Muscle layer of duodenum (tissue), 2 donors: ENCODE results near the gene FOXA1.
"Not testable (repeated sequence)": the region's sequence is repeated elsewhere in the genome, so short reads cannot be mapped to it uniquely, and the experiment has no call there.

Source experiments
- H3K27ac ChIP-seq: one replicate; pipeline ENCODE4 v1.7.0; 2013; ENCODE audit warnings: mild to moderate bottlenecking, low read length
- H3K27me3 ChIP-seq: one replicate; pipeline ENCODE4 v1.7.0; 2013; ENCODE audit warnings: low read depth, mild to moderate bottlenecking, control low read depth, low read length
- H3K36me3 ChIP-seq, 2 donors: one replicate each; pipeline ENCODE4 v1.7.0; 2013; ENCODE audit warnings: low read length in 2 of 2, control low read depth in 1 of 2, mild to moderate bottlenecking in 1 of 2; ENCODE audit not compliant: insufficient read depth in 2 of 2, control insufficient read depth in 1 of 2
- H3K4me1 ChIP-seq, 2 donors: one replicate each; pipeline ENCODE4 v1.7.0; 2013; ENCODE audit warnings: low read length in 2 of 2, mild to moderate bottlenecking in 2 of 2, control low read depth in 1 of 2, moderate library complexity in 1 of 2; ENCODE audit not compliant: insufficient read depth in 2 of 2, control insufficient read depth in 1 of 2
- H3K4me3 ChIP-seq, 2 donors: one replicate each; pipeline ENCODE4 v1.7.0; 2013; ENCODE audit warnings: low read length in 2 of 2, low read depth in 1 of 2, mild to moderate bottlenecking in 1 of 2
- H3K9me3 ChIP-seq, 2 donors: one replicate each; pipeline ENCODE4 v1.7.0; 2013; ENCODE audit warnings: low read length in 2 of 2, control low read depth in 1 of 2, mild to moderate bottlenecking in 1 of 2; ENCODE audit not compliant: control insufficient read depth in 1 of 2
- donor health status: healthy.

The FOXA1 gene

DNA sequence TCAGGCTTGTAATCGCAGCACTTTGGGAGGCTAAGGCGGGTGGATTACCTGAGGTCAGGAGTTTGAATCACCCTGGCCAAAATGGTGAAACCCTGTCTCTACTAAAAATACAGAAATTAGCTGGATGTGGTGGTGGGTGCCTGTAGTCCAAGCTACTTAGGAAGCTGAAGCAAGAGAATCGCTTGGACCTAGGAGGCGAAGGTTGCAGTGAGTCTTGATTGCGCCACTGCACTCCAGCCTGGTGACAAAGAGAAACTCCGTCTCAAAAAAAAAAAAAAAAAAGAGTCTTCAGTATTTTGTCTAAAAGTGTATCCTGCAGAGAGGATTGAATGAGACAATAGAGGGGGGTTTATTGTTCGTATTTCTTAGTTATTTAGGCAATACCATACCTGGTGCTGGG, 25.3 kb downstream of the FOXA1 start:
- H3K27ac ChIP-seq: no peak overlapping the region
- H3K4me3 ChIP-seq: no peak overlapping the region
- H3K36me3 ChIP-seq: no peaks in the 10 kb centered on the region
- H3K27me3 ChIP-seq: no peaks in the 10 kb centered on the region
- H3K4me1 ChIP-seq: no peaks in the 10 kb centered on the region
- H3K9me3 ChIP-seq: no peaks in the 10 kb centered on the region

DNA sequence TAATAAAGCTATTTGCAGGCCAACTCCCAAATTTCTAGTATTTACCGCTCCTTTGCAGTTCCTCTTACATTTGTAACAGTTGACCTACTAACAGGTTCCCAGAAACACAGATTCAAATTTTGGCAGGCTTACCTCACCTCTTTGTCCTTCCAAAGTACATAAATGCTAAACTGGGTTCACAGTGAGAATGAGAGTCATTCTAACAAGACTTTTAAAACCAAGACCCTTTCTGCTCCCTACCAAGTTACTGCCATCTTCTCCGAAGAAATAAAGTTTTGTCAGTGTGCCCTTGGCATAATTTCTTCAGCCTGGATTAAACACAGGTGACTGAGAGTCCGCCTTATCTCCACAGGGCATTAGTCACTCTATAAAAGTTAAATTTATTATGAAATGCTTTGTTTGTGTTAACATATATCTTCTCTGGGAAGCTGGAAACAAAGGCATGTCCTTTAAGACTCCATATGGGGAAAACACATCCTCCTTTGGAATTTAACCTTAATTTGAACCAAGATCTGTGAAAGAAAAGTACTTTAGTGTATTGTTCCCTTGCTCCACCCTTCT, 28.2 kb downstream of the FOXA1 start:
- no peak overlapping the region for H3K4me3 ChIP-seq
- H3K27me3 ChIP-seq: no peaks in the 10 kb centered on the region
- H3K27ac ChIP-seq: no peak overlapping the region
- H3K9me3 ChIP-seq: no peaks in the 10 kb centered on the region
- no peaks in the 10 kb centered on the region for H3K36me3 ChIP-seq
- no peaks in the 10 kb centered on the region for H3K4me1 ChIP-seq

DNA sequence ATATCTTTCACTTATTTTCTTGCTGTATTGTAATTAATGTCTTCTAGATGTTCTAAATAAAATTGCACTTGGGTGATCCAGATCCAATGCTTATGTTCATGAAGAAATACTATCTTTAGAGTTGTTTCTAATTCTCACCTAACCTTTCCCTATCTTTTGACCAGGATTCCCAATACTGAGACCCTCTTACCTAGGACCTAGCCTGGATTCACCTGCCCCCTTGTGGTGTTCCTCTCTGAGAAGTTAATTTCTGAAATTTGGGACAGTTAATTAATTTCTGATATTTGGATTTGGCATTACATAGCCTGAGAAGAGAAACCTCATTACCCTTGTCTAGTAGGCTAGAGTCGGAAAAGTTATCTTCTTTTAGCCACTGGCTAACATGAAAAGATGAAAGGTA, 29.5 kb downstream of the FOXA1 start:
- no peaks in the 10 kb centered on the region for H3K4me1 ChIP-seq
- H3K36me3 ChIP-seq: no peaks in the 10 kb centered on the region
- no peaks in the 10 kb centered on the region for H3K9me3 ChIP-seq
- no peak overlapping the region for H3K4me3 ChIP-seq
- H3K27me3 ChIP-seq: no peaks in the 10 kb centered on the region
- no peak overlapping the region for H3K27ac ChIP-seq

DNA sequence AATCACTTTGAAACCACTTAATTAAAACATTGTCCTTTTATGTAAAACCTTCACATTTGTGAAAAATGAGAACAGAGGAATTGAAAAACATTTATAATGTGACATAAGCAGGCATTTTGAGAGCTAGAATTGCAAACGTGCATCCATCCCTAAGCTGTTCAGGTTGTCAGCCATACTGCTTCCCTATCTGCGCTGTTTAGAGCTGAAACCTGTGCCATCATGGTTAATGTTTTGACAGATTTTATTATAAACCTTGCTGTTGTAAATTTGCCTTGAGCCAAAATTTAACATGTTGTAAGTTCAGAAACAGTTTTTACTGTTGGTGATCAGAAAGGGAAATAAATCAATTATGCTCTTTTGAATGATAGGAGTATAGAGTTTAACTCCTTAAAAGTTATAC, 31.9 kb downstream of the FOXA1 start:
- Histone ChIP-seq H3K4me1 (no peaks in the 10 kb centered on the region), H3K9me3 (no peaks in the 10 kb centered on the region), H3K27me3 (no peaks in the 10 kb centered on the region), H3K36me3 (no peaks in the 10 kb centered on the region), H3K4me3 (no peak overlapping the region), H3K27ac (no peak overlapping the region)

DNA sequence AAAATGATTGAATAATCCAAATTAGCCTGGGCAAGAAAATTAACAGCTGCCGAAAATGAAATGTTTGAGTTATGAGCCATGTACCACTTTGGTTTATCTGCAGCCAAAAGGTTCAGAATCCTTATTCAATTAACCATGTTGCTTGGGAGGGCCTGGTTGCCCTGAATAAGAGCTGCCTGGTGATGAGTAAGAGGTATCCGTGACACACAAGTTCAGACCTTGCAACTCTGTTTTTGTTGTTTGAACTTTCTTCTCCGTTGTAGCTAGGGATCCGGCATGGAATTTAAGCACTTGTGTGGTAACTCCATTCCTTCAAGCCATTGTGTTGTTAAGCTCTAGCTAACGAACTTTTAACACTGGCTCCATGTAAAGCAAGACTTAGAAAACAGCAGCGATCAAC, 35.7 kb downstream of the FOXA1 start:
- H3K36me3 ChIP-seq: no peaks in the 10 kb centered on the region
- no peak overlapping the region for H3K4me3 ChIP-seq
- H3K4me1 ChIP-seq: no peaks in the 10 kb centered on the region
- H3K27me3 ChIP-seq: no peaks in the 10 kb centered on the region
- H3K27ac ChIP-seq: no peak overlapping the region
- H3K9me3 ChIP-seq: peaks cover 0 to 2% of the 10 kb centered on the region in 2 donors

DNA sequence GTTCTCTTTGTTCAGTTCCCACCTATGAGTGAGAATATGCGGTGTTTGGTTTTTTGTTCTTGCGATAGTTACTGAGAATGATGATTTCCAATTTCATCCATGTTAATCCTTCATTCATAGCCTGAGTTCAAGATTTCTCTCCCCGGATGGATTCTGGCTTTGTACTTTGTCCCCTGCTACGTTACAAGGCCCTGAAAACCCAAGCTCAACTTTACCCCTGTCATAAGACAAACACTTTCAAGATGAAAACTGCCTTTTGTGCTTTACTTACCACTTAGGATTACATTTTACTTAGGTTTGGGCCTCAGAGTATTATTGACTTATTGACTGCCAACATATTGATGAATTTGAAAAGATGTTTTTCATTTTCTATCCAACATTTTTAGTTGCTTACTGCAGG, 36.3 kb downstream of the FOXA1 start:
- Histone ChIP-seq H3K27ac (no peak overlapping the region), H3K27me3 (no peaks in the 10 kb centered on the region), H3K4me1 (no peaks in the 10 kb centered on the region), H3K4me3 (no peak overlapping the region), H3K9me3 (peaks cover 0 to 2% of the 10 kb centered on the region in 2 donors), H3K36me3 (no peaks in the 10 kb centered on the region)

DNA sequence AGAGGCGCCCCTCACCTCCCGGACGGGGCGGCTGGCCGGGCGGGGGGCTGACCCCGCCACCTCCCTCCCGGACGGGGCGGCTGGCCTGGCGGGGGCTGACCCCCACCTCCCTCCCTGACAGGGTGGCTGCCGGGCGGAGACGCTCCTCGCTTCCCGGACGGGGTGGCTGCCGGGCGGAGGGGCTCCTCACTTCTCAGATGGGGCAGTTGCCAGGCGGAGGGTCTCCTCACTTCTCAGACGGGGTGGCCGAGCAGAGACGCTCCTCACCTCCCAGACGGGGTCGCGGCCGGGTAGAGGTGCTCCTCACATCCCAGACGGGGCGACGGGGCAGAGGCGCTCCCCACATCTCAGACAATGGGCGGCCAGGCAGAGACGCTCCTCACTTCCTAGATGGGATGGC, 39.5 kb downstream of the FOXA1 start:
- not testable (repeated sequence) for H3K9me3 ChIP-seq, H3K4me1 ChIP-seq, H3K4me3 ChIP-seq, H3K27me3 ChIP-seq, H3K36me3 ChIP-seq, H3K27ac ChIP-seq

DNA sequence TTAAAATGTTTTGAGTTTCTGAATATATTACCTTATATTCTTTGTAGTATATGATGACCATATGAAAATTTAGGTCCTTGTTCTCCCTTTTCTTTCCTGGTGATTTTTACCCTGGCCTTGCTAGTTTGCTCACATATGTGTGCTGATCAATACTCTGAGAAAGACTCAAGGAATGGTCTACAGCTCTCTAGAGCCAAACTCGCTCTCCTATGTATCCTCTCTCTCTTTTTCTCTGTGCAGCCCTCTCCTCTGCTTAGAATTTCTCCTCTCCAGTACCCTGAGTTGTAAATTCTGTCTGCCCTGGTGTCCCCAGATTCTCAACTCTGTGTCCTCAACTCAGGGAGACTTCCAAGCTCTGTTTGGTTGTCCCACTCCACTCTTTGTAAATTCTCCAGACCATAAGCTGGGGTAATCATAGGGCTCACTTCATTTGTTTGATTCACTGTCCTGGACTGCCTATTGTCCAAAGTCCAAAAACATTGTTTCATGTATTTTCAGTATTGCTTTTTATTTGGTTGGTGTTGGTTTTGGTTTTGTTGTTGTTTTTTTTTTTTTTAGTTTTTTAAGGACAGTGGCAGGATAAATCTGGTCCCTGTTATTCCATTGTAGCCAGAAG, 41.0 kb downstream of the FOXA1 start:
- Histone ChIP-seq H3K27me3 (no peaks in the 10 kb centered on the region), H3K4me3 (no peak overlapping the region), H3K36me3 (no peaks in the 10 kb centered on the region), H3K27ac (no peak overlapping the region), H3K4me1 (no peaks in the 10 kb centered on the region), H3K9me3 (peaks cover 0 to 7% of the 10 kb centered on the region in 2 donors)

DNA sequence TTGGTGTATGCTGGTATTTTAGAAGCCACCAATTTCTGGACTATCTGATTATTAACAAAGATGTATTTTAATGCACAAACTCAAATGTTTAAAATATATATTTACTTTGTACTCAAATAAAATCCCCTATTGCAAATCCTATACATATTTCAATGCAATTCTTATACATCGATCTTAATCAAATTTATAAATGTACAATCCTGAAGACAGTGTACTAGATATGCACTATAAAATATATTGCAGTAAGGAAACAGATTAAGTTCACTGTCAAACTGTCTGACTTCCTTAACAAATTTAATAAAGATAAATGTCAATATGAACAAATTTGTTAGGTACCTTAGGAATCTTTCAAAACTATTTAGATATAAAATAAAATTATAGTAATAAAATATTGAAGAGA, 43.9 kb downstream of the FOXA1 start:
- Histone ChIP-seq H3K36me3 (no peaks in the 10 kb centered on the region), H3K9me3 (peaks cover 0 to 4% of the 10 kb centered on the region in 2 donors), H3K27ac (no peak overlapping the region)

DNA sequence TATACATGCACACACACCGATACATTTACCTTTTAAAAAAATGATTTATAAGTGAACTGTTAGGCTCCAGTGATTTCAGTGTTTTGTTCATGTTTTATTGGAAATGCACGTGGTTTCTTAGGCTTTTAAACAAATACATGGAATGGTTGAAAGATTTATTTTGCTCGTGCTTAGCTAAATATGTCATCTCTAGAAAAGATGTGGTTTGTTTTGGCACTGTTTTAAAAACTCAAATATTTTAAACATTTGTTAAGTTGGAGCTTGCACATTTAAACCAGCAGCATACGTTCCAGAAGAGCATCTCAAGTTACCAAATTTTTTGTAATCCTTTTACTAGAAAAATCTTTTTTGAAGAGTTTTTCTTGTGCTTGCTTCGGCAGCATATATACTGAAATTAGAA, 44.5 kb downstream of the FOXA1 start:
- Histone ChIP-seq H3K9me3 (peaks cover 0 to 4% of the 10 kb centered on the region in 2 donors), H3K36me3 (no peaks in the 10 kb centered on the region), H3K27me3 (no peaks in the 10 kb centered on the region), H3K27ac (no peak overlapping the region), H3K4me1 (no peaks in the 10 kb centered on the region), H3K4me3 (no peak overlapping the region)

More for the DNA sequence above, 43.9 kb downstream of the FOXA1 start:
- no peaks in the 10 kb centered on the region for H3K27me3 ChIP-seq
- no peak overlapping the region for H3K4me3 ChIP-seq
- no peaks in the 10 kb centered on the region for H3K4me1 ChIP-seq

DNA sequence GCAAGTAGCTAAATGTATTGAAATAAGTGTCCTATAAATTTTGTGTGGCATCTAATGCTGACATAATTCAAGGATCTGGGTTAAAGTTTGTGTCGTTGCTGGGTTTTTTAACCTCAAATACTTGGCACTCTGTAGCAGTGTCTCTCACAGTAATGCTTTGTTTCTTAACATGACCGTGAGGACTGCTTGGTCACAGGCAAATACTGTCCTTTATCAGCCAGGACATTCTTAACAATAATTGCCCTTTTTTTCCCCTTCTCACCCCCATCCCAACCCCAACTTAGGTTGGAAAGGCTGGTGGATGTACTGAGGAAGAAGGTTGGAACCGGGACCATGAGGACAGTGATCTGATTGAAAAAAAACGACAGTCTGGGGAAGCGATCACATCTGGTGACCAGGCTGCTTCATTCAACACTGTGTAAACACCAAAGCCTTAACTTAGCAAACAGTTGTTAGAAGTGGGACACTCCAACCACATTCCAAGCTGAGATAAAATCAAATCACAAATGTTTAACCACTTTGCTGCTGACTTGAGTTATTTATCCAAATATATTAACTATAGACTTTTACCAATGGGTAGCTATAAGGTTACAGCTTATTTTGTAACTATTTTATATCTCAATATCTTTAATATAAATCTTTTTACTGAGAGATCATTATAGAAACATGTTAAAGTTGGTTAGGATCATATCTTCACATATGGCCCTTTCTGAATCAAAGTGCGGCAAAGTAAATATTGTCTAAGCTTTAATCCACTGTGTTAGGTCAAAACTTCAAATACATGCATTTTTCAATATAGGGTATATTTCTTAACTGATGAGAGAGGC, 48.2 kb downstream of the FOXA1 start:
- no peaks in the 10 kb centered on the region for H3K36me3 ChIP-seq
- H3K4me3 ChIP-seq: no peak overlapping the region
- no peaks in the 10 kb centered on the region for H3K4me1 ChIP-seq
- H3K9me3 ChIP-seq: peaks cover 0 to under 1% of the 10 kb centered on the region in 2 donors
- H3K27ac ChIP-seq: no peak overlapping the region
- H3K27me3 ChIP-seq: no peaks in the 10 kb centered on the region
